ENCODE measurements around the gene SEL1L2.

The SEL1L2 gene

DNA sequence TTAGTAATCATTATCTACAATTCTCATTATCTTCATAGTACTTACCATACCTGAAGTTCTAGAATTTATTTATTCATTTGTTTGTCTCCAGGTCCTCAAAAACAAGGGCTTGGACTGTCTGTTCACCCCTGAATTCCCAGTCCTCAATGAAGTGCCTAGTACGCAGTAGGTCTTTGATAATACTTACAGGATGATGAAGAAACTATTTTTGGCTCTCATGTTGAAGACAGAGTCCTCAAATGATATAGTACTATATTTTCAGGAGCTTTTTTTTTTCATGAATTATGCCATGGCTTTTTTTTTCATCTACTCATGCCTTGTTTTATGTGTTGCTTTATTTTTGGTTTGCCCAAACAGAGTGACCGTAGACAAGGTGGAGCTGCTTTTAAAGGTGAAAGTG lies 139.1 kb downstream of the SEL1L2 start:
- TF ChIP-seq EZH2phosphoT487 (IDR thresholded peaks at IDR 0.05; ENCODE audit: borderline replicate concordance), result no peak
- Histone ChIP-seq H3K9me2 (replicated peaks; ENCODE audit: low read depth, low read length) (no peaks in the 10 kb centered on the region), H2AFZ (ENCODE audit: low read length) (no peak overlapping the region), H3K9me3 (ENCODE audit: insufficient read depth, low read depth, low read length) (no peaks in the 10 kb centered on the region; the same call in 1 of the 2 replicates), H3K27me3 (ENCODE audit: insufficient read depth, low read length, poor library complexity, severe bottlenecking) (no peaks in the 10 kb centered on the region), H3F3A (ENCODE audit: low read depth) (no peaks in the 10 kb centered on the region), H3K9ac (ENCODE audit: low read depth, low read length, poor library complexity, severe bottlenecking) (no peak overlapping the region), H3K4me3 (ENCODE audit: low read length, poor library complexity, severe bottlenecking) (no peak overlapping the region), H3K4me1 (ENCODE audit: insufficient read depth, low read length, poor library complexity, severe bottlenecking) (no peaks in the 10 kb centered on the region), H3K36me3 (ENCODE audit: insufficient read depth, low read length) (no peaks in the 10 kb centered on the region), H3K4me2 (ENCODE audit: low read depth, low read length, poor library complexity, severe bottlenecking) (no peak overlapping the region), H3K79me2 (ENCODE audit: insufficient read depth, low read length) (no peaks in the 10 kb centered on the region), H4K20me1 (ENCODE audit: insufficient read depth, low read length, poor library complexity, severe bottlenecking) (no peaks in the 10 kb centered on the region)

DNA sequence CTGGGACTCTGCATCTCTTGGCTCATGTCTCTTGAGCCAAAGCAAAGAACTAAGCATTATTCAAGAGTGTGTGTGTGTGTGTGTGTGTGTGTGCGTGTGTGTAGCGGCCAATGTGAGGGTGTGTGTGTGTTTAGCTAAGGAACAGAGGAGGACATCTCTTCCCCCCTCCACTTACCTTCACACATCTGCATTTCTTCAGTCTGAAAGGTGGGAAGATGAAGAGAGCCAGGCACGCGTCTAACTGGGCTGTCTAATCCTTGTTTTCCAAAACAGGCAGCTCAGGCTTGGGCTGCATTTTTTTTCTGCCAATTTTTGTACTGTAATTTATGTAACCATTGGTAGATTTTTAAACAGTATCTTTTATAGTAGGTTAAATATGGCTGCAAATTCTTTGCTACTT lies 146.1 kb downstream of the SEL1L2 start:
- Histone ChIP-seq H3K36me3 (ENCODE audit: insufficient read depth, low read length) (no peaks in the 10 kb centered on the region), H3K4me1 (ENCODE audit: insufficient read depth, low read length, poor library complexity, severe bottlenecking) (no peaks in the 10 kb centered on the region), H3K79me2 (ENCODE audit: insufficient read depth, low read length) (no peaks in the 10 kb centered on the region), H3K9me3 (ENCODE audit: insufficient read depth, low read depth, low read length) (no peaks in the 10 kb centered on the region; the same call in 1 of the 2 replicates), H4K20me1 (ENCODE audit: insufficient read depth, low read length, poor library complexity, severe bottlenecking) (no peaks in the 10 kb centered on the region), H3F3A (ENCODE audit: low read depth) (no peaks in the 10 kb centered on the region), H3K4me3 (ENCODE audit: low read length, poor library complexity, severe bottlenecking) (no peak overlapping the region), H3K27me3 (ENCODE audit: insufficient read depth, low read length, poor library complexity, severe bottlenecking) (no peaks in the 10 kb centered on the region), H3K9ac (ENCODE audit: low read depth, low read length, poor library complexity, severe bottlenecking) (no peak overlapping the region), H3K9me2 (replicated peaks; ENCODE audit: low read depth, low read length) (no peaks in the 10 kb centered on the region), H2AFZ (ENCODE audit: low read length) (no peak overlapping the region), H3K4me2 (ENCODE audit: low read depth, low read length, poor library complexity, severe bottlenecking) (no peak overlapping the region)
- TF ChIP-seq, protein P1, sequence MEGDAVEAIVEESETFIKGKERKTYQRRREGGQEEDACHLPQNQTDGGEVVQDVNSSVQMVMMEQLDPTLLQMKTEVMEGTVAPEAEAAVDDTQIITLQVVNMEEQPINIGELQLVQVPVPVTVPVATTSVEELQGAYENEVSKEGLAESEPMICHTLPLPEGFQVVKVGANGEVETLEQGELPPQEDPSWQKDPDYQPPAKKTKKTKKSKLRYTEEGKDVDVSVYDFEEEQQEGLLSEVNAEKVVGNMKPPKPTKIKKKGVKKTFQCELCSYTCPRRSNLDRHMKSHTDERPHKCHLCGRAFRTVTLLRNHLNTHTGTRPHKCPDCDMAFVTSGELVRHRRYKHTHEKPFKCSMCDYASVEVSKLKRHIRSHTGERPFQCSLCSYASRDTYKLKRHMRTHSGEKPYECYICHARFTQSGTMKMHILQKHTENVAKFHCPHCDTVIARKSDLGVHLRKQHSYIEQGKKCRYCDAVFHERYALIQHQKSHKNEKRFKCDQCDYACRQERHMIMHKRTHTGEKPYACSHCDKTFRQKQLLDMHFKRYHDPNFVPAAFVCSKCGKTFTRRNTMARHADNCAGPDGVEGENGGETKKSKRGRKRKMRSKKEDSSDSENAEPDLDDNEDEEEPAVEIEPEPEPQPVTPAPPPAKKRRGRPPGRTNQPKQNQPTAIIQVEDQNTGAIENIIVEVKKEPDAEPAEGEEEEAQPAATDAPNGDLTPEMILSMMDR (conservative IDR thresholded peaks at IDR 0.05; ENCODE audit: low read length), result no peak
- TF ChIP-seq EZH2phosphoT487 (IDR thresholded peaks at IDR 0.05; ENCODE audit: borderline replicate concordance), result no peak

DNA sequence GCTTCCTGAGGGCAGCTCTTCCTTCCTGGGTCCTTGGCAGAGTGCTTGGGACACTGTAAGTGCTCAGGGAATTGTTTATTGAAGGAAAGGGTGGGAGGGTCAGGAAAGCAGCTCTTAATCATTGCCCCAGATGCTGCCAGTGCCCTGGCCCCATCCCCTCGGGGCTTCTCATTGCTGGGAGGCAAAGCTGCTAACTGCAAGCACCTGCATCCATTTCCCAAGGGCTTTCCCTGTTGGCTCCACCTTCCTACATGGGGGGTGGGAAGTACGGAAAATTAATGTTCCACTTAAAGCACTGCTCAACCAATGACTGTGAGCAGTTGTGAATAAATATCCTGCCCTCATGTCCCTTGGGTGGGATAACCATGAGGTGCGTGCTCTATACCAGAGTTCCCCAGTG lies 149.2 kb downstream of the SEL1L2 start:
- H3K36me3 ChIP-seq (ENCODE audit: insufficient read depth, low read length), result no peaks in the 10 kb centered on the region
- H3K4me2 ChIP-seq (ENCODE audit: low read depth, low read length, poor library complexity, severe bottlenecking), result no peak overlapping the region
- H3K79me2 ChIP-seq (ENCODE audit: insufficient read depth, low read length), result no peaks in the 10 kb centered on the region
- no peaks in the 10 kb centered on the region for H3K4me1 ChIP-seq (ENCODE audit: insufficient read depth, low read length, poor library complexity, severe bottlenecking)
- no peaks in the 10 kb centered on the region for H3K9me2 ChIP-seq (replicated peaks; ENCODE audit: low read depth, low read length)
- no peaks in the 10 kb centered on the region for H3K27me3 ChIP-seq (ENCODE audit: insufficient read depth, low read length, poor library complexity, severe bottlenecking)
- H3F3A ChIP-seq (ENCODE audit: low read depth), result no peaks in the 10 kb centered on the region
- TF ChIP-seq EZH2phosphoT487 (IDR thresholded peaks at IDR 0.05; ENCODE audit: borderline replicate concordance), result no peak
- TF ChIP-seq, protein P1 (conservative IDR thresholded peaks at IDR 0.05; ENCODE audit: low read length), result no peak
- H4K20me1 ChIP-seq (ENCODE audit: insufficient read depth, low read length, poor library complexity, severe bottlenecking), result no peaks in the 10 kb centered on the region
- no peak overlapping the region for H3K9ac ChIP-seq (ENCODE audit: low read depth, low read length, poor library complexity, severe bottlenecking)
- no peak overlapping the region for H3K4me3 ChIP-seq (ENCODE audit: low read length, poor library complexity, severe bottlenecking)
- H3K9me3 ChIP-seq (ENCODE audit: insufficient read depth, low read depth, low read length), result no peaks in the 10 kb centered on the region; the same call in 1 of the 2 replicates
- no peak overlapping the region for H2AFZ ChIP-seq (ENCODE audit: low read length)

DNA sequence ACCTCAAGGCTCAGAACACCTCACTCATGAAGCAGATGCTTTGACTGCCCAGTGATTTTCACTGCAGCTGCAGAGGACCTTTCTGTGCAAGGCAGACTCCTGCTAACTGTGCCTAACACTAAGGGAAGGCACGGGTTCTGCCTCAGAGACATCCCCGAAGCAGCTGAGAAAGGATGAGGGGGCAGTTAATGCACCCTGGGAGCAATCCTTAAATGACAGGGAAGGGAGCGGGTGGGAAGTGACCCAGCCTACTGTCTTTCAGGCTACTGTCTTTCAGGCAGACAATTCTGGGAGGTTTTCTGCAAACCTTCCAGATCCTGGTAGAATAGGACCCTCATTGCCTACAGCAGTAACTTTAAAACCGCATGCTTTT lies 150.3 kb downstream of the SEL1L2 start:
- TF ChIP-seq EZH2phosphoT487 (IDR thresholded peaks at IDR 0.05; ENCODE audit: borderline replicate concordance), result no peak
- TF ChIP-seq, protein P1 (conservative IDR thresholded peaks at IDR 0.05; ENCODE audit: low read length), result no peak
- Histone ChIP-seq H3F3A (ENCODE audit: low read depth) (no peaks in the 10 kb centered on the region), H3K27me3 (ENCODE audit: insufficient read depth, low read length, poor library complexity, severe bottlenecking) (no peaks in the 10 kb centered on the region), H3K9ac (ENCODE audit: low read depth, low read length, poor library complexity, severe bottlenecking) (no peak overlapping the region), H3K4me2 (ENCODE audit: low read depth, low read length, poor library complexity, severe bottlenecking) (no peak overlapping the region), H2AFZ (ENCODE audit: low read length) (no peak overlapping the region), H3K9me3 (ENCODE audit: insufficient read depth, low read depth, low read length) (no peaks in the 10 kb centered on the region), H4K20me1 (ENCODE audit: insufficient read depth, low read length, poor library complexity, severe bottlenecking) (no peaks in the 10 kb centered on the region), H3K79me2 (ENCODE audit: insufficient read depth, low read length) (no peaks in the 10 kb centered on the region), H3K4me3 (ENCODE audit: low read length, poor library complexity, severe bottlenecking) (no peak overlapping the region), H3K36me3 (ENCODE audit: insufficient read depth, low read length) (no peaks in the 10 kb centered on the region), H3K4me1 (ENCODE audit: insufficient read depth, low read length, poor library complexity, severe bottlenecking) (no peaks in the 10 kb centered on the region), H3K9me2 (replicated peaks; ENCODE audit: low read depth, low read length) (no peaks in the 10 kb centered on the region)
